ENCODE measurements around the gene EEF1B2.
"Not testable (repeated sequence)": the region's sequence is repeated elsewhere in the genome, so short reads cannot be mapped to it uniquely, and the experiment has no call there.

The EEF1B2 gene

DNA sequence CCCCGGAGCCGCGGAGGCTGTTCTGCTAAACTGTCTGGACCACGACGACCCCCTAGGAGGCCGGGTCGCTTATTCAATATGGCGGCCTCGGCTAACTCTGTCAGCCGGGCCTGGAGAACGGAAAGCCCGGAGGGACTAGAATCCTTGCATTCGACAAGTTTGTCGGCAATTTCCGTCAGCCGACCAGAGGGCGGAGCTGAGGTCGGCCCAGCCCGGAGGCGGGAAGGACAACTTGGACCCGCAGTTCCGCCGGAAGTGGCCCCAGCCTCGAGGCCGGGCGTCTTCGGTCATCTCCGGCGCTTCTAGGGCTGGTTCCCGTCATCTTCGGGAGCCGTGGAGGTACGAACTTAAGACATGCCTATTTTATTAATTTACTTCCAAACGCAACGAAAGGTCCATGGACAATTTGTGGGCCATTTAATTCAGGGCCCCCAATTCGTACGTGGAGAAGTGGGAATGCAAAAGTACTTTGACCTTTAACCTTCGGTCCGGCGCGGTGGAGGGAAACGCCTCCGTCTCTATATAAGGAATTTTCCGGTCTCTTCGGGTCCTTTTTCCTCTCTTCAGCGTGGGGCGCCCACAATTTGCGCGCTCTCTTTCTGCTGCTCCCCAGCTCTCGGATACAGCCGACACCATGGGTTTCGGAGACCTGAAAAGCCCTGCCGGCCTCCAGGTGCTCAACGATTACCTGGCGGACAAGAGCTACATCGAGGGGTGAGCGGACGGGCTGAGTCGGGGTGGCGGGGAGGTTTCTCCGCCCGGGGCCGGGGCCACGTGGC, at the start of gene EEF1B2, which contains the start of gene NDUFS1:
Gene EEF1B2 (plus strand): TSS at position 550 of the 779 bp plus-strand sequence. CDS start 85 bp downstream, at position 635.
Gene NDUFS1 (minus strand): TSS at position 99 of the 779 bp plus-strand sequence. CDS start 5,766 bp downstream, outside the sequence.
- DNase-seq (ENCODE audit: extremely low read depth in 1 of 2, low read depth in 1 of 2), result peak; percentile 94 to 97

DNA sequence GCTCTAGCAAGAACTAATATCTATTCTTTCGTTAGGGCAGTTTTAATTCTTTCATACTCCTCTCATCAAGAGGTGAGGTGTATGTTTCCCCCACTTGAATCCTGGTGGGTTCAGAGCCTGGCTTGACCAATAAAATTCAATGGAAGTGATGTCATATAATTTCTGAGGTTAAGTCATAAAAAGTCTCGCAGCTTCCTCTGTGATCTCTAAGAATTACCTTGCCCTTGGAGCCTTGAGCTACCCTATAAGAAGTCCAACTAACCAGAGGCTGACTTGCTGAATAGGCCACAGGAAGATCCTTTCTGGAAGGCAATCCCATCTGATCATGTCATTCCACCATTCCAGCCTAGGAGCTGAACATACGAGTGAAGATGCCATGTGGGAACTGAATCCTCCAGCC, 47.6 kb upstream of the EEF1B2 start:
- DNase-seq (ENCODE audit: extremely low read depth in 1 of 2, low read depth in 1 of 2), result no peak

DNA sequence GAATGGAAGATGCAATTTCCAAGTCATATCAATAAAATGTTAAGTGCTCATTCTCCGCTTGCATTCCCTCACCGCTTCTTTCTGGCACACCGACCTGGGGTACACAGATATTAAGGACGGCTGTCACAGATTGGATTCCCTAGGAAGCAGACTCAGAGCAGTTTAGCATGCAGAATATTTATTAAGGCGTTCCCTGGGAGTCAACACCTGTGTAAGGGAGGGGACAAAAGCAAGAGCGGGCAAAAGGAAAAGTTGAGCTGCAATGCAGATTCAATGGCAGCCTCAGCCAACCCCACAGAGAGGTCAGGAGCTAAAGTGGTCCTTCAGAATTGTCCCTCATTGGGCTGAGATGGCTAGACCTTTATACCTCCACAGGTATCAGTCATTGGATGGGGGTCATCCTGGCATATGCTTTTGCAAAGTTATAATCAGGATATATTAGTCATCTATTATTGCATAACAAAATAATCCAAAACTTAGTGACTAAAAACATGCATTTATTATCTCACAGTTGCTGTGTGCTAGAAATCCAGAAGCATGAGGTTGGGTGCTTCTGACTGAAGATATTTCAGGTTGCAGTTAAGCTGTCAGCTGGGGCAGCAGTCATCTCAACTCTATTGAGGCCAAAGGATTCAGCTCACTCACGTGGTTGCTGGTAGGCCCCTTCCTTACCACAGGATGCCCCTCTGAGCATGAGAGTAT, 46.7 kb upstream of the EEF1B2 start:
- no peak for DNase-seq (ENCODE audit: extremely low read depth in 1 of 2, low read depth in 1 of 2)

DNA sequence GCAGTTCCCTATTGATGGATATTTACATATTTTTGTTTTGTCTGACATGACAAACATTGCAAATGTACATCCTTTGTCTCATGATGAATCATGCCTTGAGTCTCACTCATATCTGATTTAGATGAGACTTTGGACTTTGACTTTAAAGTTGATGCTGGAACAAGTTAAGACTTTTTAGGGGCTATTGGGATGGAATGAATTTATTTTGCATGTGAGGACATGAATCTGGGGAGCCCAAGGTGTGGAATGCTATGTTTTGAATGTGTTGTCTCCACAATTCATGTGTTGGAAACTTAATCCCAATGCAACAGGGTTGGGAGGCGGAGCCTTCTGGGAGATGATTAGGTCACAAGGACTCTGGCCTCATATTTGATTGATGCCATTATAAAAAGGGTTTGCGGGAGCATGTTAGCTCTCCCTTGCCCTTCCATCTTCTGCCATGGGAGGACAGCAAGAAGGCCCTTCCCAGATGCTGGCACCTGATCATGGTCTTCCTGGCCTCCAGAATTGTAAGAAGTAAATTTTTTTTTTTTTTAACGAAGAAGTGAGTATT, 44.6 kb upstream of the EEF1B2 start:
- no peak for DNase-seq (ENCODE audit: extremely low read depth in 1 of 2, low read depth in 1 of 2)

DNA sequence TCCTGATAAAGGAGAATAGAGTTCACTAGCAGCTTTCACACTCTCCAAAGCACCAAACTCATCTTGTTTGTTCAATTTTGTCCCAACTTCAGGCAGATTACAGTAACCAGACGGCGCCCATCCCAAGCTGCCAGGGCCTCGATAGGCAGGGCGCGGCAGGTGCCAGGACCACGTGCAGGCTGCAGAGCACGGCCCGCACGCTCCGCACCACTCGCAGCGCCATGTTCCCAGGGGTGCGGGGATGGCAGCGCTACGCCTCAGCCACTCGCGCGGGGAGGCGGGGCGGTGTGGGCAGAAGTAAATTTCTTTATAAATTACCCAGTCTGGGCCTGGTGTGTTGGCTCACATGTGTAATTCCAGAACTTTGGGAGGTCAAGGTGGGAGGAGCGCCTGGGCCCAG, 43.4 kb upstream of the EEF1B2 start:
- DNase-seq (ENCODE audit: extremely low read depth in 1 of 2, low read depth in 1 of 2), result no peak

DNA sequence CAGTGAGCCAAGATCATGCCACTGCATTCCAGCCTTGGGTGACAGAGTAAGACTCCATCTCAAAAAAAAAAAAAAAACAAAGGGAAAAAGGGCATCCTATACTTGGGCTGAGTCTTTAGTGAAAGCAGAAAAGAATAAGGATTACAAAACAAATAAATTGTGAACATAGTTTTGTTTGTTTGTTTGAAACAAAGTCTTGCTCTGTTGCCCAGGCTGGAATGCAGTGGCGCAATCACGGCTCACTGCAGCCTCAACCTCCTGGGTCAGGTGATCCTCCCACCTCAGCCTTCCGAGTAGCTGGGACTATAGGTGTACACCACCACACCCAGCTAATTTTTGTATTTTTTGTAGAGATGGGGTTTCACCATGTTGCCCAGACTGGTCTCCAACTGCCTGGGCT, 37.1 kb upstream of the EEF1B2 start:
- DNase-seq (ENCODE audit: extremely low read depth in 1 of 2, low read depth in 1 of 2), result not testable (repeated sequence)

DNA sequence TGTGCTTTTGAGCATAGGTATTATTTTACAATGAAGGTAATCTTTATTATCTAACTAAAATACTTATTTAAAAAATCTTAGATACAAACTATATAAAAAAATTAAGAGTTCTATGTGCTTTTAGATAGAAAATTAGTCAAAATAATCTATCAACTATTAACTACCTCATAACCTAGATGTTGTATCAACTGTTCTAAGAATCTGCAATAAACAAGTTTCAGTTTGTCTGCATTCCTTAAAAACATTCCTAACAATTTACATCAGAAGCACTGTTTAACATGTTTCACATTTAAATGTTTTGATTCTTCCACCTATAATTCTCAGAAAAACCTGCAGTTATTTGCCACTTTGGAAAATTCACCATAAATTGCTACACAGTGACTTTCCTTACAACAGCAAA, 33.8 kb upstream of the EEF1B2 start:
- DNase-seq (ENCODE audit: extremely low read depth in 1 of 2, low read depth in 1 of 2), result no peak

DNA sequence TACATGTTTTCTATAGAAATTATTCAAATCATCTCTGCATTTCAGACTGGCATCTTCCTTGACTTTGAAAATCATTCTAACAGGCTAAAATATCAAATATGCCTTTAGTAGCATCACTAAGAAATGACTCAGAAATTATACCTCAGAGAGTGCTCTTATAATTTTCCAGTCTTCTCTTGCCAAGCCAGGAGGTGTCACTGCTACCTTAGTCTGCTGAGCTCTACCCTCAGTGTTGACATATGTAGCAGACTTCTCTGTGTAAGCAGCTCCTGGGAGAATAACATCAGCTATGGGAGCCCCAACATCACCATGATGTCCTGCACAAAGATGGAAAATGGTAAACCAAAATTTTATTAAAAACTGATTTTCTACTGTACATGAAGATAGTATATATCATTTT, 32.0 kb upstream of the EEF1B2 start:
- DNase-seq (ENCODE audit: extremely low read depth in 1 of 2, low read depth in 1 of 2), result no peak

DNA sequence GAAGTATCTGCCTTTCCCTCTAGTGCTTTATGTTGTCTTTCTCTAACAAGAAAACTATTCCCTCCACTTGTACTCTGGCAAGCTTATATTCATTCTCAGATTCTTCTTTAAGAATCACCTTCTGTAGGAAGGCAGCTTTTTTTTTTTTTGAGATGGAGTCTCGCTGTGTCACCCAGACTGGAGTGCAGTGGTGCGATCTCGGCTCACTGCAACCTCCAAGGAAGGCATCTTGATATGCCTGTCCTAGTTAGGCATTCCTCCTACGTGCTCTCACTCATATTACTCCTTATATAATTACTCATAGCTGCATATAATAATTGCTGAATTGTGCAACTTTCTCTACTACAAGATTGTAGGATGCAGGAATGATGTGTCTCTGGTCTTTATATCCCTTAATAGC, 16.2 kb upstream of the EEF1B2 start:
- DNase-seq (ENCODE audit: extremely low read depth in 1 of 2, low read depth in 1 of 2), result no peak

DNA sequence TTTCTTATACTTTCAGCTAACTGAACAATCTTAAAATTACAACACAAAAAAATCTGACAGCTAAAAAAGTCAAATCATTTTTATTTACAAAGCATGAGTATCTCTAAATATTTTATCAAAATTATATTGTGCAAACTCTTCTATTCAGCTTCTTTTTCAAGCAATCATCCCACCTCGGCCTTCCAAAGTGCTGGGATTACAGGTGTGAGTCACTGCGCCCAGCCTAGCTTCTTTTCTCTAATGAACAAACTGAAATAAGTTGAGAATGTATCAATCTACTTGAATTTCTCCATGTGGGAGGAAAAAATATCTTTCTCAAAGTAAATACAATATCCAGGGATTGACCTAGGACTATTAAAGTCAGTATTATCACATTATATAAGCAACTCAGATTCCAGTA, 15.3 kb upstream of the EEF1B2 start:
- no peak for DNase-seq (ENCODE audit: extremely low read depth in 1 of 2, low read depth in 1 of 2)

DNA sequence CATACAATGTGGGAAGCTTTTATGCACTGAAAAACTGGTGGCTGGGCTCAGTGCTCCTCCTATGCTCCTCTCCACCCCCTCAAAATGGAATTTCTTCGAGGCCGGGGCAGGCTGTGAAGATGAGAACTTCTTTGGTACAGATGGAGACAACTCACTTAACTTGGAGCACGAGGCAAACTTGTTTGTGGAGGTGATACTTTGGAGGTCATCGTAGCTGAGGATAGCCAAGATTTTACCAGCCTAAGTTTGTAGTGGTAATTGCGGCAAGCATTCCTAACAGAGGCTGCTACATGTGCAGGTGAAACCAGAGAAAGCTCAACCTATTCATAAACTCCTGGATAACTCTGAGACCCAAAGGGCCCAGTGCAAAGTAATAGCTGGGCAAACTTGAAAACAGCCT, 14.0 kb upstream of the EEF1B2 start:
- DNase-seq (ENCODE audit: extremely low read depth in 1 of 2, low read depth in 1 of 2), result no peak

DNA sequence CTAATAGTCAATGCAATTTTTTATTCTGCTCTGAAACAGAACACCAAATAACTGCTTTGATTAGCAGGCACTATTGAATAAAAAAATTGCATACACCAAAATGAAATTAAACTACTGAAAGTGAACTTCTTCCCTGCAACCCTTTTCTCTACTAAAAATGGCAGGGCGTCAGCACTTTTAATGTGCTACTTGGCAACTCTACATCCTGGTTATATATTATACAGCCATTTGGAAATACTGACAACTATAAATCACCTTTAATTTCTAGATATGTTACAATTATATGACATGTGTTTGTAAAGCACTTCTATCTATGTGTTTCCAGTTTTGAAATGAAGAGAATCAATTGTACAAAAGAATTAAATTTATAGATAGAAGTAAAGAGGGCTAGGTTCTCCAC, 10.4 kb upstream of the EEF1B2 start:
- DNase-seq (ENCODE audit: extremely low read depth in 1 of 2, low read depth in 1 of 2), result no peak

DNA sequence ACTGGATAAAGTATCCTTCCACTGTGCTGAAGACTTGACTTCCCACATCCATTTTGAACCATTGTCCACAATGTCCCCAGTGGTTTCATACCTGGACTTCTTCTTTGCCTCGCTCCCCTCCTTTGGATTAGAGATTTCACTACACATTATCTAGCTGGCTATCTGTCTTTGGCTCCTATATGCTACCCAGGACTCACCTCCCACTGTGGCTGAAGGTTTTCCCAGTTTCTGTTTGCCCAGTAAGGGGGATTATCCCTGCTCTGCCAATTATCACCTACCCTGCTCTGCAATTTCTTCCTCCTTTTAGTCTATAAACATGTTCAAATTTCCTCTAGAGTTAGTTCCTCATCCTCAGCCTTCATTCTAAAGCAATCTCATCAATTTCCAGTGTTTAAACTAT, 9.5 kb upstream of the EEF1B2 start:
- DNase-seq (ENCODE audit: extremely low read depth in 1 of 2, low read depth in 1 of 2), result no peak

DNA sequence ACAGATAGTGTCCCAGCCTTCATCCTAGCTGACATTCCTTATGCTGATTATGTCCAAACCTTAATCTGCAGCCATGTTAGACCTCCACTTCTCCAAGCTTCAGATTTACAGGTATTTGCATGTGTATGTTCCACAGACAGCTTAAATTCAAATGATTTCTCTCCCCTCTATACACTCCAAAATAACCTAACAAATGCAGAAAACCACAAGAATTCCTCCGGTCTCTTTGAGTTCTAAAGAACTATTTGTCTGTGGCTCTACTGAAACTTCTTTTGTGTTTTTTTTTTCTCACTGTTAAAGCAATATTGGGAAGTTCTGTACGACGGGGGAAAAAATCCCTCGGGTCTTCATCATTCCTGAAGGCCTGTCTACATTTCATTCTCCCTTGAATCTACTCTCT, 9.1 kb upstream of the EEF1B2 start:
- DNase-seq (ENCODE audit: extremely low read depth in 1 of 2, low read depth in 1 of 2), result no peak

DNA sequence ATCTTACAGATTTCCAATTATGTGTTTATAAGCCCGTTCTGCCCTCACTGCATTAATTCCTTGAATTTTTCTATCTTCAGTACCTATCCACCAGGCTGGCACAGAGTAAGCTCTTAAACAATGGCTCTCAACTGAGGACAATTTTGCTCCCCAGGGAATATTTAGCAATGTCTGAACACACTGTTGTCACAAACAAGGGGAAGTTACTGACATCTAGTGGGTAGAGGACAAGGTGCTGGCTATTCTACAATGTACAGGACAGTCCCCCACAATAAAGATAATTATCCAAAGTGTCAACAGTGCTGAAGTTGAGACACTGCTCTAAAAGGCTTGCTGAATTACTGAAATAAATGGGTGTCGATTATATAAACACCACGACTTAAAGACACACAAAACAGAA, 5.5 kb upstream of the EEF1B2 start:
- no peak for DNase-seq (ENCODE audit: extremely low read depth in 1 of 2, low read depth in 1 of 2)

DNA sequence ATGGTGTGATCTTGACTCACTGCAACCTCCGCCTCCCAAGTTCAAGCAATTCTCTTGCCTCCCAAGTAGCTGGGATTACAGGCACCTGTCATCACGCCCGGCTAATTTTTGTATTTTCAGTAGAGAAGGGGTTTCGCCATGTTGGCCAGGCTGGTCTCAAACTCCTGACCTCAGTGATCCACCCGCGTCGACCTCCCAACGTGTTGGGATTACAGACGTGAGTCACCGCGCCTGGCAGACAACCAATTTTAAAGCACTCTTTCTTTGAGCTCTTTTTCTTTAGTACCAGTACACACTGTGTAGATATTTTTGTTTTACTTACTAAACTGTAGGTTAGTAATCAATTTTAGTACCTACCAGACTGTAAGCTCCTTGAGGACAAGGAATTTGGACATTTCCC, 2.7 kb upstream of the EEF1B2 start:
- not testable (repeated sequence) for DNase-seq (ENCODE audit: extremely low read depth in 1 of 2, low read depth in 1 of 2)

DNA sequence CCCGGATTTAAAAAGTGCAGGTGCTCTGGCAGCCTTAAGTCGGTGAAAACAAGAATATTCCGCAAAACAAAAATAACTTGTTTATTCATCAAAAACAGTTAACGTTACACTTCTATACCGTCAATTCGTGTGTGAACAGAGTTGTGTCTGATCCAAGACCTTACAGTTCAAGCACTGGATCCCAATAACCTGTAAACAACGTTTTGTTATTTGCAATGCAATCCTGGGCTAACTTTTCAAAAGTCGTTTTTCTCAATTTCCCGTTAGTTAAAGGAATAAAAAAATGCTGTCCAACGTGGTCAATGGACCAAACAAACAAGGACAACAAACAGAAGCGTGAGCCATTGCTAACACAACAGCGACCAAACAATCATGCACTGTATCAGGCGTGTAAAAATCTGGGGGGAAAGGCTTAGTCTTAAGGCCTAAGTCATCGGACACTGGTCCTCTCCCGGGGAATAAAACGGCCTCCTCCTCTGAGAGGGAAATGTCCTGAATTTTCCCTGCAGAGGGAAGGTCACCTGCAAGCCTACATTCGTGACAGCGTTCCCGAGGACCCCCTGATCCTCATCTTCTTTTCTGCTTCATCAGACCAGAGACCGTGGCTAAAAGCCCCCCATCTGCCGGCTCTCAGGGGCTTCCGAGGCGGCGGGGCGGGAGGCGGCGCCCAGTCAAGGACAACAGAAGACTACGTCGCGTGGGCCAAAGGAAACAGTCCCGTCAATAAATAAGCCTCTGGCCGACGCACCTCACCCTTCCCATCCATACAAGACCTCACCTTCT, 941 bp upstream of the EEF1B2 start:
- no peak for DNase-seq (ENCODE audit: extremely low read depth in 1 of 2, low read depth in 1 of 2)

DNA sequence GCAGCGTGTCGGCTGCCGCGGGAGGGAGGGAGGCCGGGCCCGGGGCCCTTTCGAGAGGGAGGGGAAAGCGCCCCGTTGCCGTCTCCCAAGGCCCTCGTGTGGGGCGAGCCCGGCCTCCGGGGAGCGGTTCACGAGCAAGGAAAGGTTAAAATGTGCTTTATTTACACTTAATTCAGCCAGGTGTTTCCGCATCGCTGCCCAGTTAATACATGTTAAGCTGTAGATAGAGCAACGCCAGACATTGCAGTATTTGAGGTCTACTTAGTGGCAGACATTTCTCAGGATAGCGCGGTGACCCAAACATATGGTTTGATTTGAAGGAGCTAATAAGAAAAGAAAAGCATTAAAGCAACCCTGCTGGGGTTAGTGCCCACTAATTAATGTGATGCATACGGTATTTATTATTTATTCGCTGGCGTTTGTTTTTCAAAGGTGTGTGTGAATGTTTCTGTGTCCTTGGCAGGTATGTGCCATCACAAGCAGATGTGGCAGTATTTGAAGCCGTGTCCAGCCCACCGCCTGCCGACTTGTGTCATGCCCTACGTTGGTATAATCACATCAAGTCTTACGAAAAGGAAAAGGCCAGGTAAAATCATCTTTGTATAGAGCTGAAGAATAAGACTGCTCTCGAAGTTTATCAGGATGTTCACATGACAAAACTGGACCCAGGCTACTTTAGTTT, 571 bp downstream of the EEF1B2 start:
- DNase-seq (ENCODE audit: extremely low read depth in 1 of 2, low read depth in 1 of 2), result peak in 1 of 2 donors; percentile 36

DNA sequence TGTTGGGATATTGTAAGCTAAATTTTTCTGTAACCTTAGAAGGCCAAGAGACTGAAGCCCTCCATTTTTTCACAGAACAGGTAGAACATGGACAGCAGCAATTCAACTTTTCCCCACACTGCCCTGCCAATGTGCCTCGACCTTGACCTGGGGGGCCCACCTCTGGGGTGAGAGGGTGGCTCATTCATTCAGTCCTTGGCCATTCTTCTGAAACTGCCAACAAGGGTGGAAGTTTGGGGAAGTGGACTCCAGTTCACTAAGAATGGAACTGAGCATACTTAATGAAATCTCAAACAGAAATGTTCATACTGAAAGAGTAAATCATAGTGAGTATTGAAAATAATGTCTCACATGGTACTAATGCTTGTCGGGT, 1.1 kb downstream of the EEF1B2 start:
- no peak for DNase-seq (ENCODE audit: extremely low read depth in 1 of 2, low read depth in 1 of 2)

DNA sequence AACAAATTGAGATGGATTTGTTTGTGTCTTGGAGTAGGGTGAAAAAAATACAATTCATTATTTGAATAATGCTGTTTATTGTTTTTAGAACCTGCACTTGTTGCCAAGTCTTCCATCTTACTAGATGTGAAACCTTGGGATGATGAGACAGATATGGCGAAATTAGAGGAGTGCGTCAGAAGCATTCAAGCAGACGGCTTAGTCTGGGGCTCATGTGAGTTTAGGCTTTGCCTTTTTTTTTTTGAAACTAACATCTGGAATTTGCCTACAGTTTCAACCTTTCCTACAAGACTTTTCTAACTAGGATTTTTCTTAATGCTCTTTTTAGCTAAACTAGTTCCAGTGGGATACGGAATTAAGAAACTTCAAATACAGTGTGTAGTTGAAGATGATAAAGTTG, 2.7 kb downstream of the EEF1B2 start:
- not testable (repeated sequence) for DNase-seq (ENCODE audit: extremely low read depth in 1 of 2, low read depth in 1 of 2)
